Memory B cell (primary cell): ENCODE measurements around the gene MVB12B.

Experiments used
- ATAC-seq: fragments of 150-1000 bp; cut with Tn5 transposase; 2 replicates; pipeline ENCODE4 v1.10.0; 2021; ENCODE audit warnings: low read depth, mild to moderate bottlenecking, moderate library complexity
- DNase-seq, 2 donors: peaks; one replicate each; pipeline ENCODE4 v3.0.0; 2022; ENCODE audit warnings: low spot score in 2 of 2
- H3K27ac Mint-ChIP-seq: one replicate; pipeline ENCODE4 v1.8.0; 2022; ENCODE audit warnings: mild to moderate bottlenecking, moderate library complexity, mixed read lengths
- H3K27me3 Mint-ChIP-seq: one replicate; pipeline ENCODE4 v1.8.0; 2022; ENCODE audit warnings: mixed read lengths
- H3K36me3 Mint-ChIP-seq: one replicate; pipeline ENCODE4 v1.8.0; 2022; ENCODE audit warnings: mild to moderate bottlenecking, mixed read lengths
- H3K4me1 Mint-ChIP-seq: one replicate; pipeline ENCODE4 v1.8.0; 2022; ENCODE audit warnings: mixed read lengths
- H3K4me3 Mint-ChIP-seq: one replicate; pipeline ENCODE4 v1.8.0; 2022; ENCODE audit warnings: mild to moderate bottlenecking, moderate library complexity, mixed read lengths
- H3K9me3 Mint-ChIP-seq: one replicate; pipeline ENCODE4 v1.8.0; 2022; ENCODE audit warnings: mixed read lengths

MVB12B gene

GRCh38 chr9:126498331-126498730 lies 171.7 kb downstream of the MVB12B start:
- H3K4me3 Mint-ChIP-seq: no peak overlapping the region
- no peak overlapping the region for H3K27ac Mint-ChIP-seq
- no peak for ATAC-seq
- no peaks in the 10 kb centered on the region for H3K9me3 Mint-ChIP-seq
- peaks cover 12% of the 10 kb centered on the region for H3K27me3 Mint-ChIP-seq
- H3K4me1 Mint-ChIP-seq: peaks cover 10% of the 10 kb centered on the region
- DNase-seq: no peak
- H3K36me3 Mint-ChIP-seq: no peaks in the 10 kb centered on the region

GRCh38 chr9:126499005-126499910 lies 172.6 kb downstream of the MVB12B start:
- no peaks in the 10 kb centered on the region for H3K36me3 Mint-ChIP-seq
- no peaks in the 10 kb centered on the region for H3K9me3 Mint-ChIP-seq
- peak overlapping the region; percentile 75 for H3K4me3 Mint-ChIP-seq
- H3K27me3 Mint-ChIP-seq: peaks cover 12% of the 10 kb centered on the region
- ATAC-seq (peak; percentile 69), DNase-seq (peak; percentile 60 to 64)
- peaks cover 10% of the 10 kb centered on the region for H3K4me1 Mint-ChIP-seq
- no peak overlapping the region for H3K27ac Mint-ChIP-seq

- Mint-ChIP-seq H3K27me3 (peaks cover 12% of the 10 kb centered on the region), H3K4me1 (peaks cover 10% of the 10 kb centered on the region), H3K36me3 (no peaks in the 10 kb centered on the region), H3K4me3 (peak overlapping the region; percentile 75), H3K27ac (no peak overlapping the region), H3K9me3 (no peaks in the 10 kb centered on the region)
- DNase-seq (no peak), ATAC-seq (no peak)
Measured at GRCh38 chr9:126499911-126500599, 173.4 kb downstream of the MVB12B start.

GRCh38 chr9:126500600-126501382 lies 174.2 kb downstream of the MVB12B start:
- H3K9me3 Mint-ChIP-seq: no peaks in the 10 kb centered on the region
- peaks cover 10% of the 10 kb centered on the region for H3K4me1 Mint-ChIP-seq
- H3K4me3 Mint-ChIP-seq: peak overlapping the region; percentile 52
- H3K27me3 Mint-ChIP-seq: peaks cover 12% of the 10 kb centered on the region
- H3K27ac Mint-ChIP-seq: no peak overlapping the region
- H3K36me3 Mint-ChIP-seq: no peaks in the 10 kb centered on the region
- ATAC-seq (peak; percentile 72), DNase-seq (peak; percentile 72 to 77)

- Mint-ChIP-seq H3K4me3 (no peak overlapping the region), H3K27ac (no peak overlapping the region), H3K27me3 (peaks cover 10% of the 10 kb centered on the region), H3K9me3 (no peaks in the 10 kb centered on the region), H3K36me3 (no peaks in the 10 kb centered on the region), H3K4me1 (peaks cover 10% of the 10 kb centered on the region)
- ATAC-seq (no peak), DNase-seq (no peak)
Measured at GRCh38 chr9:126501383-126502331, 175.0 kb downstream of the MVB12B start.

GRCh38 chr9:126502417-126503332 lies 176.0 kb downstream of the MVB12B start:
- H3K9me3 Mint-ChIP-seq: no peaks in the 10 kb centered on the region
- peaks cover 8% of the 10 kb centered on the region for H3K27me3 Mint-ChIP-seq
- H3K36me3 Mint-ChIP-seq: no peaks in the 10 kb centered on the region
- no peak overlapping the region for H3K4me3 Mint-ChIP-seq
- no peak overlapping the region for H3K27ac Mint-ChIP-seq
- H3K4me1 Mint-ChIP-seq: peaks cover 10% of the 10 kb centered on the region
- DNase-seq (no peak), ATAC-seq (no peak)

GRCh38 chr9:126503333-126504085 lies 176.9 kb downstream of the MVB12B start:
- peaks cover 11% of the 10 kb centered on the region for H3K27me3 Mint-ChIP-seq
- no peaks in the 10 kb centered on the region for H3K36me3 Mint-ChIP-seq
- no peak for DNase-seq
- ATAC-seq: no peak
- H3K9me3 Mint-ChIP-seq: no peaks in the 10 kb centered on the region
- peaks cover 10% of the 10 kb centered on the region for H3K4me1 Mint-ChIP-seq
- no peak overlapping the region for H3K27ac Mint-ChIP-seq
- no peak overlapping the region for H3K4me3 Mint-ChIP-seq

GRCh38 chr9:126504086-126504976 lies 177.7 kb downstream of the MVB12B start:
- no peaks in the 10 kb centered on the region for H3K36me3 Mint-ChIP-seq
- H3K27ac Mint-ChIP-seq: no peak overlapping the region
- peaks cover 16% of the 10 kb centered on the region for H3K27me3 Mint-ChIP-seq
- no peak overlapping the region for H3K4me3 Mint-ChIP-seq
- H3K9me3 Mint-ChIP-seq: no peaks in the 10 kb centered on the region
- no peak for DNase-seq
- no peak for ATAC-seq
- peaks cover 8% of the 10 kb centered on the region for H3K4me1 Mint-ChIP-seq

- DNase-seq (no peak), ATAC-seq (no peak)
- no peak overlapping the region for H3K27ac Mint-ChIP-seq
- H3K27me3 Mint-ChIP-seq: peaks cover 15% of the 10 kb centered on the region
- H3K4me3 Mint-ChIP-seq: no peak overlapping the region
- H3K4me1 Mint-ChIP-seq: peaks cover 7% of the 10 kb centered on the region
- H3K36me3 Mint-ChIP-seq: no peaks in the 10 kb centered on the region
- no peaks in the 10 kb centered on the region for H3K9me3 Mint-ChIP-seq
Measured at GRCh38 chr9:126504977-126505455, 178.4 kb downstream of the MVB12B start.

GRCh38 chr9:126505697-126506346 lies 179.2 kb downstream of the MVB12B start:
- H3K4me1 Mint-ChIP-seq: peaks cover 2% of the 10 kb centered on the region
- H3K27me3 Mint-ChIP-seq: peaks cover 9% of the 10 kb centered on the region
- H3K9me3 Mint-ChIP-seq: no peaks in the 10 kb centered on the region
- no peak overlapping the region for H3K27ac Mint-ChIP-seq
- no peaks in the 10 kb centered on the region for H3K36me3 Mint-ChIP-seq
- DNase-seq (no peak), ATAC-seq (no peak)
- H3K4me3 Mint-ChIP-seq: no peak overlapping the region
